ENCODE results near the gene SUGCT.

GRCh38 chr7:40810274-40810673, 675.5 kb downstream of the SUGCT start:
- TF ChIP-seq CTCF (IDR thresholded peaks at IDR 0.05) (no peak), POLR2A (IDR thresholded peaks at IDR 0.05) (no peak)
